Gastrocnemius medialis (tissue), 4 donors: Measurements from ENCODE around the gene TJP2.

Experiments used
- POLR2A ChIP-seq, 2 donors: fragments of 450-650 bp; IDR thresholded peaks; one replicate each; pipeline ENCODE4 v1.6.1; 2017; ENCODE audit warnings: antibody characterized with exemption in 2 of 2, mild to moderate bottlenecking in 2 of 2, moderate library complexity in 2 of 2
- TF ChIP-seq, protein P1 (sequence below), 5 experiments: fragments of 450-650 bp in 3 of 5; fragments of 200-600 bp in 2 of 5; sonication (generic) in 2 of 5; IDR thresholded peaks in 4 of 5; conservative IDR thresholded peaks in 1 of 5; 1 replicate in 4 of 5; 2 replicates in 1 of 5; pipeline ENCODE4 v1.5.1; 2016 to 2019; ENCODE audit warnings: antibody characterized with exemption in 5 of 5, mild to moderate bottlenecking in 3 of 5, moderate library complexity in 3 of 5

- TF ChIP-seq, protein P1, sequence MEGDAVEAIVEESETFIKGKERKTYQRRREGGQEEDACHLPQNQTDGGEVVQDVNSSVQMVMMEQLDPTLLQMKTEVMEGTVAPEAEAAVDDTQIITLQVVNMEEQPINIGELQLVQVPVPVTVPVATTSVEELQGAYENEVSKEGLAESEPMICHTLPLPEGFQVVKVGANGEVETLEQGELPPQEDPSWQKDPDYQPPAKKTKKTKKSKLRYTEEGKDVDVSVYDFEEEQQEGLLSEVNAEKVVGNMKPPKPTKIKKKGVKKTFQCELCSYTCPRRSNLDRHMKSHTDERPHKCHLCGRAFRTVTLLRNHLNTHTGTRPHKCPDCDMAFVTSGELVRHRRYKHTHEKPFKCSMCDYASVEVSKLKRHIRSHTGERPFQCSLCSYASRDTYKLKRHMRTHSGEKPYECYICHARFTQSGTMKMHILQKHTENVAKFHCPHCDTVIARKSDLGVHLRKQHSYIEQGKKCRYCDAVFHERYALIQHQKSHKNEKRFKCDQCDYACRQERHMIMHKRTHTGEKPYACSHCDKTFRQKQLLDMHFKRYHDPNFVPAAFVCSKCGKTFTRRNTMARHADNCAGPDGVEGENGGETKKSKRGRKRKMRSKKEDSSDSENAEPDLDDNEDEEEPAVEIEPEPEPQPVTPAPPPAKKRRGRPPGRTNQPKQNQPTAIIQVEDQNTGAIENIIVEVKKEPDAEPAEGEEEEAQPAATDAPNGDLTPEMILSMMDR (IDR thresholded peaks at IDR 0.05 in 4 of 5, conservative IDR thresholded peaks at IDR 0.05 in 1 of 5): no peak
- no peak for TF ChIP-seq POLR2A (IDR thresholded peaks at IDR 0.05)
These were observed 1.2 kb upstream of the TJP2 start for GRCh38 chr9:69172895-69173294.
